Stimulated activated CD8-positive, alpha-beta memory T cell treated with anti-CD3 and anti-CD28 coated beads, Interleukin-7, amount 100 ng/mL, for 24 hours (primary cell): ENCODE measurements around the gene INPP5A.

Experiments used
- DNase-seq: peaks from one replicate; pipeline ENCODE4 v3.0.0-alpha.2; 2020; ENCODE audit warnings: low read depth

The INPP5A gene

DNA sequence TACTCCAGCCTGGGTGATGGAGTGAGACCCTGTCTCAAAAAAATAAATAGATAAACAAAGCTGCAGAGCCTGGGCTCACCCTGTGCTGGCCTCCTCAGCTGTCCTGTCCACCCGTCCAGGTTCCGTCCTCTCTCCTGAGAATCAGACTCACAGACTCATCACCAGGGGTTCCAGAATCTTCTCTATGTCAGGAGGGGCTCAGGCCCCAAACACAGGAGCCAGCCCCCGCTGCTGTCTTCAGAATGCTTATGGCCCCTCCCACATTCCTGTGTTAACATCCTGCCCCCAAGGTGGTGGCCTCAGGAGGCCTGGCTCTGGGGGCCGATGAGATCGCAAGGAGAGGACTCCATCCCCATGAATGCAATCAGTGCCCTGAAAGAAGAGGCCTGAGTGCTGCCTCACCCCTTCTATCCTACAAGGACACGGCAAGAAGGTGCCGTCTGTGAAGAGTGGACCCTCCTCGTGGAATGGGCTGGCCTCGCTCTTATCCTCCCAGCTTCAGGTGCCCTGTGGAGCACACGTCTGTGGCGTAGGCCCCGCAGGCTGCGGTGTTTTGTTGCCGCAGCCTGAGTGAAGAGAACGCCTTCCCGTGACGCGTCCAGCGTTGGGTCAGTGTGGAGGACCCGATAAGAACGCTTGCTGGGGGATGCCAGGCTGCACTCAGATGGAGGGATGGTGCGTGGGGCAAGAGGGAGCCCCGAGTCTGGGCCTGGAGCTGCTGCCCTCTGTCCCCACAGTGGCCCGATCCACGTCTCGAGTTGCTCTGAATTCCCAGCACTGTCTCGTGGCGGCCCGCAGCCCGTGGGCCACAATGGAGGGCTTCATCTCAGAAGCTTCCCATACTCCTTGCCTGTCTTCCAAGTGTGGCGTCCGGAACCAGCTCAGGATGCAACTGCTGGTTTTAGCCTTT, 77.1 kb downstream of the INPP5A start:
- DNase-seq = no peak

DNA sequence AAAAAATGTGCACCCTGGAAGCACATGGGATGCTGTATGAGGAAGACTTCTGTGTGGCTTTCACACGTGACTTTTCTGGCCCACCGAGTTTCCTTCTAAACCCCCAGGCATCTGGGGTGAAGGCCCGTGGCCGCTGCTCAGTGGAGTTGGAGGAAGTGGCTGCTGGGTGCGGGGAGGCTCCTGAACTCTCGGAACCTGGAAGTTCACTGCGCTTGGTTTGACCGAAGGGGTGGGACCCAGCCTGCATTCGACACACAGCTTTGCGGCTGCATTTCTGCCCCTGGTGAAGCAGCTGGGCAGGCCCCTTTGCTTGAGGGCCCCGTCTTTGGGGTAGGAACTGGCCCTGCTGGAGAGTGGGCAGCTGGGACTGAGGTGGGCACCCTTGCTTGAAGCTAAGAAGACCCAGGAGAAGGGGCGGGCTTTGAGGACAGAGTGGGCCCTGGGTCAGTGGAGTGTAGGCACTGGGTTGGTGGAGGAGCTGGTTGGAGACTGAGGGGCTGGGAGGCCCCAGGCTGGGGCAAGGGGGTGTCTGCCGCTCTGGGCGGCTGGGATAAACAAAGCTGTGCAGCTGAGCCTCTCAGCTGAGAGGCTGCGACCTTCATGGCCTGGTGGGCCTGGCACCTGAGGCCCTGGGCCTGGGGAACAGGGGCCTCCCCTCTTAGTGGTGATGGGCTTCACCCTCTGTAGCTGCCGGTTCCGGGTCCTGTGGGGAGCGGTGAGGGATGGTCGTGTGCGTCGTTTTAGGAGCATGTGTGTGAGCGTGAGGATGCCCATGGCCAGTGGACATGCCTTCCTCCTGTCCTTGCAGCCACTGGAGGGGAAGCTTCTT, 78.0 kb downstream of the INPP5A start:
- no peak for DNase-seq

DNA sequence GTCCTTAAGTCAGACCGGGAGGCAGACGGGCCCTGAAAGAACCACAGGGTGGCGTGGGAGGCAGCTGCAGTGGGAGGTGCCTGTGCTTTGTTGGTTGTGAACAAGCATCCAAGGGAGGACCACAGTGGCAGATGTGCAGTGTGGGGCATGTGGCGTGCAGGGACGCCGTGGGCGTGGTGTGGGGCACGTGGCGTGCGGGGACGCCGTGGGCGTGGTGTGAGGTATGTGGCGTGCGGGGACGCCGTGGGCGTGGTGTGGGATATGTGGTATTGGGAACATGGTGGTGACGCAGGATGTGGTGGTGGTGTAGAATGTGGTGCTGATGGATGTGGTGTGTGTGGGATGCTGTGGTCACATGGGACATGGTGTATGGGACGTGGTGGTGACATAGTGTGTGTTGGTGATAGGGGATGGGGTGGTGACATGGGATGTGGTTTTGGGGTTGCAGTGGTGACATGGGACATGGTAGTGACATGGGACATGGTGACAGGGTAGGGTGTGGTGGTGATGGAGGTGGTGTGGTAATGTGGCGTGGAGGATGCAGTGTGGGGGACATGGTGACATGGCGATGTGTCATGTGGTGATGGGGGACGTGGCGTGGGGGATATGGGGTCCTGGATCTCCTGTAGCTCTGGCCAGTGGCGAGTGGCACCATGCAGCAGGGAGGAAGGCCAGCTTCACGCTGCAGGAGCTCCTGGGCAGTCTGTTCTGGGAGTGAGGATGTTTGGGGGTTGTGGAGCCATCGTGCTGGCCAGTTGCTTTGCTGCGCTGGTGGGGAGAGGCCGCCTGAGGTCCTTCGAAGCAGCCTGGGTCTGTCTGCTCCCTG, 78.8 kb downstream of the INPP5A start:
- peak; percentile 35 for DNase-seq

DNA sequence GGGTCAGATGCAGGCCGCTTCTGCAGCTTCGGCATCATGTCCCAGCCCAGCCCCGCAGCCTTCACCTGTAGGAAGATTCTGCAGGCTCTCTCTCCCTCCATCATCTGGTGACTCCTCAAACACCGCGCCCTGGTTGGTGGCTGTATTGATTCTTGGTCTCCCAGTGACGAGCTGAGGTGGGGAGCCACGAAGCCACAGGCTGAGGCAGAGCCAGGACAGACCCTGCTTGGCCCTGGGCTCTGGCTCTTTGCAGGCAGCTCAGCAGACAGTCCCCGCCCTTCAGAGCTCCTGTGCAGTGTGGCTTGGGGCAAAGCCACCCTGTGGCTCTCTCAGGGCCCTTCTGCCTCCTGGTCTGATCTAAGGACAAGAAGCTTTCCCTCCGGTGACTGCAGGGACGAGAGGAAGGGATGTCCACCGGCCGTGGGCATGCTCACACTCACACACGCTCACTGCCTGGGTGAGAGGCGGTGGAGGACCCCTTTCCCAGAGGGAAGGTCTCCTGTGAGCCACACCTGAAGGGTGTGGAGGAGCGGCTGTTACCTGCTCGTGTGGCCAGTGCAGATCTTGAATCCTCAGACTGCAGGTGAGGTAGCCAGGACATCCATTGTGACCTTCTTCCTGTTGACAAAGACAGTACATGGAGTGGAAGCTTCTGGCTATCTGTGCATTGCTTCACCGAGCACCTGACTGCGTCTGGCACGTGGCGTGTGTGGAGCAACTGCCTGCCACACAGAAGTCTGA, 79.6 kb downstream of the INPP5A start:
- no peak for DNase-seq

DNA sequence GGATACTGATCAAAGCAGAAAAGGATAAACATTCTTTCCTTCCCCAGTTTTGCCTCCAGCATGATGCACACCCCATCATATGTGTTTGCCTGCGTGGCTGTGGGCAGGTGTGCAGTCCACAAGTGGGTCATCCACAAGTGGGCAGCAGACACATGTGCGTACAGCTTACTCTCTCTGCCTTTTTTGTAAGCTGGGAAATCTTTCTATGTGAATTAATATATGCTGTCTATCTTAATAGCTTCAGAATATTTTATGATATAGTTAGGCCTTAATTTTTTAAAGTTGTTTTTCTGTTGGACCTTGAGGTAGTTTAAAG, 80.1 kb downstream of the INPP5A start:
- DNase-seq = no peak

DNA sequence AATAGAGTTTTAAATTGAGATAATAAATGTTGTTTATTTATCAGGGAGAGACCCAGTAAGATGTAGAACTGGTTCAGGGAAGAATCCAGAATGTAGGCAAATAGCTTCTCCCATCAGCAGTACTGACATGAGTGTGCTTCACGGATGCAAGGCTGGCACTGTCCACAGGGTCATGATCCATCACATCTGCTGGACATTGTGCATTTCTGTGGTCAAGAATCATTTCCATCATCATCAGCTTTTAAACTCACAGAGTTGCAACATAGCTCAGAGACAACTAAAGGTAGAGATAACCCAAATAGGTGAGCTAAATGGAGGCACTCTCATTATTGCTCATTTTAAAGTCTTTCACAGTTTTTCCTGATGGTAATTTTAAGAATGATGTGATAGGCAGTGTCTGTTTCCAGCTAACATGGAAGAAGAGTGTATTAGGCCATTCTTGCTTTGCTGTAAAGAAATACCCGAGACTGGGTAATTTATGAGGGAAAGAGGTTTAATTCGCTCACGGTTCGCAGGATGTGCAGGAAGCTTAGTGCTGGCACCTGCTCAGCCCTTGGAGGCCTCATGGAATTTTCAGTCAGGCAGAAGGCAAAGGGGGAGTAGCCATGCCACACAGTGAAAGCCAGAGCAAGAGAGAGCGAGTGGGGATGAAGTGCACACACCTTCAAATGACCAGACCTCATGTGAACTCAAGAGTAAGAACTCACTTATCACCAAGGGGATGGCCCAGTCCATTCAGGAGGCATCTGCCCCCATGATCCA, 80.8 kb downstream of the INPP5A start:
- no peak for DNase-seq

DNA sequence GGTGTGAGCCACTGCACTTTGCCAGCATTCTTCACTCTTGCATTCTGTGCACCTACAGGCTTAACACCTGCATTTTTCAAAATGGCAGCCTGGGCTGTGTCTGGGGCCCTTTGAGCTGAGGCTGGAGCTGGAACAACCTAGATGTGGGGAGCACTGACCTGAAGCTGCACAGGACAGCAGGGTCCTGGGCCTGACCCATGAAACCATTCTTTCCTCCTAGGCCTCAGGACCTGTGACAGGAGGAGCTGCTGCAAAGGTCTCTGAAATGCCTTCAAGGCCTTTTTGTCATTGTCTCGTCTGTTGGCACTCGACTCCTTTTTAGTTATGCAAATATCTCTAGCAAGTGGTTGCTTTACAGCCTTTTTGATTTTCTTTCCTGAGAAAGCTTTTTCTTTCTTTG, 82.3 kb downstream of the INPP5A start:
- DNase-seq = no peak

DNA sequence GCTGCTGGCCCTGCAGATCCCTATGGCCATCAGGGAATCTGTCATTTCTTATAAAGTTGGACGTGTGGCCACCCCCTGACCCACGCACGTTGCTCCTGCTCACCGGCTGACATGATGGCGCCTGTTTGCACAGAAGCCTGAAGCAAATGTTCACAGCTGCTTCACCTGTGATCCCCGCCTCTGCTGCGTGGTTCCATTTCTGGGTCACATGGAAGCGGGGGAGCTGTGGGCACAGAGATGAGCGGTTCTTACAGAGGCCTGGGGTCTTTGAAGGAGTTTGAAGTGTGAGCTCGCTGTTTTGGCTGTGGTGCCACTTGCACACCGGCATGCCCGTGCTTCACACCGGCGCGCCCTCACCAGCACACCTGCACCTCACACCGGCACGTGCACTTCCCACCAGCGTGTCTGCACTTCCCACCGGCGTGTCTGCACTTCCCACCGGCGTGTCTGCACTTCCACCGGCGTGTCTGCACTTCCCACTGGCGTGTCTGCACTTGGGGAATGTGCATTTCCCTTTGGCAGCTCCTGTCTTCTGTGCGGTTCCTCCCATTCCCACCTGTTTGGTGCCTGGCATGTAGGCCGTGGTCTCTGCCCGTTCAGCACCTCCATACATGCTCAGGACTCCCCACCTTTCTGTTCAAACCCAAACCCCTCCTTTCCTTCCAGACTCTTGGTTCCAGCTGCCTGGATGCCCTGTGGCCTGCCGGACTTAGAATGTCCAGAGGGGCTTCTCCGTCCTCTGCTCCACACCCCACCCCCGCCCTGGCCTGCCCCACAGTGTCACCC, 86.7 kb downstream of the INPP5A start:
- DNase-seq = no peak

DNA sequence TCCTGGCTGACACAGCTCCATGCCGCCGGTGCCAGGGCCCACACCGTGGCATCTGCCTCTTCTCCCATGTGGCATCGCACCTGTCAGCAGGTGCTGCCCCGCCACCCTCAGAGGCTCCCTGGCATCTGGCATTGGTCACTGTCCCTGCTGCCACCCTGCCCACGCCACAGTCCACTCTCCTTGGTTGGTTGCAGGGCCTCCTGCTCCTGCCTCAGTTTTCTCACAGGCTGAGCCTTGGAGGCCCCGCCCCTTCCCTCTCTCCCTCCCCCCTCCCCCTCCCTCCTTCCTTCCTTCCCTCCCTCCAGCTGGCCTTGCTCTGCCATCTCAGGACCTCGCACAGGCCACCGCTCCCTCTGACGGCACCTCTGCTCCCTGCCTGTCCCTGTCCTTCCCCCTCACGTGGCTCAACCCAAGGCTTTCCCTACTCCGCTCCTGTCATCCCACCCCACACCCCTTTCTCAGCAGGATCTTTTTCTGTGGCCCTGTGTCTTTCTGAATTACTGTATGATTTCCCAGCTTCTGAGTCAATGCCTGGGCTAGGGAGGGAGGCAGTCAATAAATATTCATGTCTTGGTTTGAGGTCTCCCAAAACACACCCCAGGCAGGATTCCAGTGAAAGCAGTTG, 87.4 kb downstream of the INPP5A start:
- no peak for DNase-seq

DNA sequence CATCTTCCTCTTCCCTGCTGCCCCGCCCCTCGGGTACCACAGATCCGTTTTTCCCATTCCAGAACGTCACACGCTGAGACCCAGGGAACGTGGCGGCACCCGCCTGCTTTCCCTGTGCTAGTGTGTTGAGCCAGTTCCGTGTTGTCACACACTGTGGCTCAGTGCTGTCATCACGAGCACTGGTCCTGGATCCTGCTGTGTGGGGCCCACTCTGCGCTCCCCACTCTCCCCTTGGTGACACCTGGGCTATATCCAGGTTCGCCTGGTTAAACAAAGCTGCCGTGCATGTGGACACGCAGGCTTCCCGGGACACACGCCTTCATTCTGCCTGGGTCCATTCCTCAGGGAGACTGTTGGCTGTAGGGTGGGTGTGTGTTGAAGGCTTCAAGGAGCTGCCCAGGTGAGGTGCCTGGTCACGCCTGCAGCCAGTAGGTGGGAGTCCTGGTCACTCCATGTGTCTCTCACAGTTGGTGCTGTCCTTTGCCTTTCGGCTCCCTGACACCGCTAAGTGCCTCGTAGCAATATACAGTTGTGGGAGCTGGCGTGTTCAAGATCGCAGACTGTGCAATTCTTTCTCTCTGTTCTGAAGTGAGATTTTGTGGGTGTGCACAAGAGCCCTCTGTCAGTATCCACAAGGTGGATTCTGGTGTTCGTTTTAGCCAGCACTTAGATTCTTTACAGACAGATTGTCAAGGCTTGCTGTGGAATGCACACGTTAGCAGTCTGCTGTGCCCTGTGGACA, 88.6 kb downstream of the INPP5A start:
- no peak for DNase-seq

DNA sequence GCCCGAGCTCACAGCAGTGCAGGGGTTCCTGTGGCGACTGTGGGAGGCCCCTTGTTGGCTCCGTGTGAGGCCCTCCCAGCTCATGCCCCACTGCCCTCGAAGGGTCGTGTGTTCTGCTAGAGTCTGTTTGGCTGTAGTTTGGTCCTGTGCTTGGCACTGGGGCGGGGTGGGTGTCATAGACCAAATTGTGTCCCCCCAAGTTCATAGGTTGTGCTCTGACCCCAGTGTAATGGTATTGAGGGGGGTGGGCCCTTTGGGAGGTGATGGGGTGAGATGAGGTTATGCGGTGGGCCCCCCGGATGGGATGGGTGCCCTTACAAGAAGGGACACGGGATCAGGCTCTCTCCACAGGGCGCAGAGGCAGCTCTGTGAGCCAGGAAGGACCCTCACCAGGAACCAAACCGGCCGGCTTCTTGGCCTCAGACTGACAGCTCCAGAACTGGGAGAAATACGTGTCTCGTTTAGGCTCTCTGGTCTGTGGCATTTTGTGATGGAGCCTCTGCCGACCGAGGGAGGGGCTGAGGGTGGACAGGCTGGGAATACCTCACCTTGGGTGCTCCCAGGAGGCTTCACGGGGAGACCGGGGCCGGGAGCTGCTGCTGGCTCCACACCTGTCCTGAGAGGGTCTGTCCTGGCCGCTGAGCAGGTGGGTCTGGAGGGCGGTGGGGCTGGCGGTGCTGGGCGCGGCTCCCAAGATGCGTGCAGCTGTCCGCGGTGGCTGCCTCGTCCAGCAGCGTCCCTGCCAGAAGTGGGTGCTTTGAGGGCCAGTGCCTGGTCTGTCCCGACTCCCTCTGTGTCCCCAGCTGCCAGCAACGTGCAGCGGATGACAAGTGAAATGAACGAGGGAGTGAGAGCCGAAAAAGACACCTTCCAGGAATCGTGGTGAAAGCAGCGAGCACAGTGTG, 89.4 kb downstream of the INPP5A start:
- DNase-seq = no peak

DNA sequence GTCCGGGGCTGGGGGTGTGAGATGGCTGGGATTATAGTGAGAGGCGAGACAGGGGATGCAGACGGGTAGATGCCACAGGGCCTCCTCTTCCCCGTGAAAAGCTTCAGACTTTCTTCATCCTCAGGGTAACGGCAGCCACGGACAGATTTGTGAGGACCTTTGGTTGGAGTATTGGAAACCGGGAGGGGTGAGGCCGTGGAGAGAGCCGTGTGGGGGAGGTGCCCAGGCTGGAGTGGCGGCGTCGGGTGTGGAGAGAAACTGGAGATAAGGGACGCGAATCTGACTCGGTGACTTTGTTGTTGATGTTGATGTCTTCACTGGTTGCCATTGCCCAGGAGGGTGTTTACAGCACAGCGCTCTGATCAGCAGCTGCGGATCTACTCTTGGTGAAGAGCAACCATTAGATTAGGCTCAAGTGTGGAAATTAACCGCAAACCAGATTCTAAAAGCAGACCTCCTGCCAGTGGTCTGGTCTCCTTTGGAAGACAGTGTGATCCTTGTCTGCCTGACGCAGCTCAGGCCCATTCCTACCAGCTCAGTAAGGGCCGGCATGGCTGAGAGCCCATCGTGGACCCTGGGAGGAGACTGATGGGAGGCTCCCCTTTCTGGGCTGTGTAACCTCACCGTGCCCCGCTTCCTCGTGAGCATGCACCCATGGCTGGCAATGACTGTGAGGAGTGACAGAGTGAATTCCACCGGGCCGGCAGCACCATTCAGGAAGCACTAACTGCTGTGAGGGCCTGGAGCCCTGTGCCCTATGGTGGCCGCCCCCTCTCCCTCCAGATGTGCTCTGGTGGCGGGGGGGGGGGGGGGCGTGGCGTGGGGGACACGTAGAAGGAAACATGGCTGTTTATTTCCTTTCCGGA, 90.3 kb downstream of the INPP5A start:
- DNase-seq = no peak

DNA sequence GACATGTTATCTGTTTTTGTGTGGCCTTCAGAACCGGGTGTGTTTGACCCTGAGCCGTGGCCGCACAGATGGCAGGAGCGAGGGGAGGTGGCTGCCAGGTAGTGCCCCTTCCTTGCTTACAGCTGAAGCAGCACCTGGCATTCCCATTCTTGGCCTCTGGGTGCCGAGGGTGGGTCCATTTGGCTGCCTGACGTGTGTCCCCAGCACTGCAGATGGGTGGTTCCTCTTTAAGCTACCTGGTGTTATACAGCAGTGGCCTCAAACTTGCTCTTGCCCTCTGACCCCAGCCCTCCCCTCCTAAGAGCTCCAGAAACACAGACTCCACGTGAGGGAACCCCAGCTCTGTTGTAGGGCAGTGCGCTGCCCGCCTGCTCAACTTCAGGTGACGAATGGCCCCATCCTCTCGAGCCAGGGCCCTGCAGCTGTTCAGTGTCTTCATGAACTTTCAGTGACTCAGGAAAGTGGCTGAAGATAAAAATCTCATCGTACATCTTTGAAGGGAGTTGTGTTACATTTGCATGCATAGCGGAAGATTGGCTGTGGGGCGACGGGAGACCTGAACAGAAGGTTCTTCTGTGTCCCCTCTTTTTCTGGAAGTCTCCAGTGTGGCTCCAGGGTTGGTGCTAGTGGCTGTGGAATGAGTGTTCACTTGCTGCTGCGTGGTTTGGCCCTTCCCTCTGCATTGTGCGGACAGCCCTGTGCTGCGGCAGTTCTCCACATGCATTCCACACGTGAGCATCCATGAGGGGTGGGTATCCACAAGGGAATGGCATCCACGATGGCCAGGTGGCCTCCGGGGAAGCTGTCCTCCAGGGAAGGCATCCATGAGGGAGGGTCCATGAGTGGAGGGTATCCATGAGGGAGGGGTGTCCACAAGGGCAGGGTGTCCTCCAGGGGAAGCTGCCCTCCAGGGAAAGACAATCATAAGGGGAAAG, 91.6 kb downstream of the INPP5A start:
- DNase-seq = no peak

DNA sequence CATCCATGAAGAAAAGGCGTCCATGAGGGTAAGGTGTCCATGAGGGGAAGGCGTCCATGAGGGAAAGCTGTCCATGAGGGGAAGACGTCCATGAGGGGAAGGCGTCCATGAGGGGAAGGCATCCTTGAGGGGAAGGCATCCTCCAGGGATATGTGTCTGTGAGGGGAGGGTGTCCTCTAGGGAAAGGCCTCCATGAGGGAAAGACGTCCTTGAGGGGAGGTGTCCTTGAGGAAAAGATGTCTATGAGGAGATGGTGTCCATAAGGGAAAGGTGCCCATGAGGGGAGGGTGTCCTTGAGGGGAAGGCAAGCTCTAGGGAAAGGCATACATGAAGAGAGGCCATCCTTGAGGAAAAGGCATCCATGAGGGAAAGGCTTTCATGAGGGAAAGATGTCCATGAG, 92.6 kb downstream of the INPP5A start:
- DNase-seq = no peak

DNA sequence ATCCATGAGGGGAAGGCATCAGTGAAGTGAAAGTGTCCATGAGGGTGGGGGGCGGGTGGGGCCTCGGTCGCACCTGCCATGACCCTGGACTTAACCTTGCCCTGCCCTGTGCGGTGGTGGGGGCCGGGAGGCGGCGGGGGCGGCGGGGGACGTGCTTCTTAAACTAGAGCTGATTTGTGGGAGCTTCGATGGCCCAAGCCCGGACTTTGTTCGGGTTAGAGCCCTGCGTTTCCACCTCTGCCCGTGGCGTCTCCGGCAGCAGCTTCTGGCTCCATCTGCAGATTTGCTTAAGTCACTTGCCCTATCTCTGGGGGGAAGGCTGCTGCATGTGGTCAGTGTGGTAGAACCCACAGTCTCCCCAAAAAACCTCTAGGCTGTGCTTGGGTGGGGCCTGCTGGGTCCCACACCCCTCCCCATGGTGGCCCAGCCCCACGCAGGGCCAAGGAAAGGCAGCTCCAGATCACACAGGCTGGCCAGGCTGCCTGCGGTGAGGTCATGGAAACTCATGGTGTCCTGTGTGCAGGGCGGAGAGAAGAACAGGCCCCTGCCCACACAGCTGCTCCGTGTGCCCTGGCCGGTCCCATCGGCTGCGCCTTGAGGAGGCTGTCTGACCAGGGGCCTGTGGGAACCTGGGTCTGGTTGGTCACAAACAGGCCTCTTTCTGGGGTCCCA, 93.2 kb downstream of the INPP5A start:
- DNase-seq = no peak
